HG03520 (cell line): ENCODE measurements around the gene DHX58.

Experiments used
- ATAC-seq: cut with Tn5 transposase; IDR thresholded peaks from one replicate; pipeline ENCODE4 v1.9.1; 2021; ENCODE audit warnings: mild to moderate bottlenecking, moderate library complexity; ENCODE audit not compliant: unreplicated experiment

DHX58 gene

GRCh38 chr17:42056635-42057034 lies 55.9 kb downstream of the DHX58 start:
- ATAC-seq: no peak

DNA sequence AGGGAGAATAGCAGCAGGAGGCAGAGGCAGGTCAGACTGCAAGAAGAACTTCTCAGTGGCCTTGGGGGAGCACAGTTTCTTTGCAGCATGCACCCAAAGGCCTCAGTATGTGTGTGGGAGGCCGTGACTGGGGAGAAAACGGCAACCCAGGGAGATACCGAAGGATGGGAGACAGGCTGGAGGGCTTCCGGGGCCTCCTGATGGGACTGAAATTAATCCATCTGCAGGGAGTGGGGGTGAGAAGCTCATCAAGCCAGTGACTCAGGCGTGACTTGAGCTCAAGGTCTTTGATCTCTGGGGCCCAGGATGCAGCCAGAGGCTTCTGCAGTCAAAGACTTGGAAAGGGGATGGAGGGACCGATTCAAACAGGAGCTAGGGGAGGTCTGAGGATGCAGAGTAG lies 57.0 kb downstream of the DHX58 start:
- no peak for ATAC-seq

DNA sequence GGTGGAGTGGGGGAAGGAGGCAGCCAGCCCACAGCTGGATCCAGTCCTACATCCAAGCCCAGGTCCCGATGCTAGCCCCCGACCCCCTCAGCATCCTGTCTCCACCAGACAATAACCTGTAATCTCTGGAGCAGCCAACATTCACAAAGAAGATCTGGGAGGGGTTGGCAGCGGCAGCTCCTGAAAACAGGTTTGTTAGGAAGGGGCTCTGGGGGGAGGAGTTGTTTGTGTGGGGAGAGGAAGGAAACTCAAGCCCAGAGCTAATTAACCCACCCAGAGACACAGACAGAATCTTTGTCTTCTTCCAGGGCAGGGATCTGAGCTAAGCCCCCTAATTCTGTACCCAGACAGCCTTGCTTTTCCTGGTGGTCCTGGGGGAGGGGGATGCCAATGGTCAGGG lies 57.5 kb downstream of the DHX58 start:
- ATAC-seq: no peak

DNA sequence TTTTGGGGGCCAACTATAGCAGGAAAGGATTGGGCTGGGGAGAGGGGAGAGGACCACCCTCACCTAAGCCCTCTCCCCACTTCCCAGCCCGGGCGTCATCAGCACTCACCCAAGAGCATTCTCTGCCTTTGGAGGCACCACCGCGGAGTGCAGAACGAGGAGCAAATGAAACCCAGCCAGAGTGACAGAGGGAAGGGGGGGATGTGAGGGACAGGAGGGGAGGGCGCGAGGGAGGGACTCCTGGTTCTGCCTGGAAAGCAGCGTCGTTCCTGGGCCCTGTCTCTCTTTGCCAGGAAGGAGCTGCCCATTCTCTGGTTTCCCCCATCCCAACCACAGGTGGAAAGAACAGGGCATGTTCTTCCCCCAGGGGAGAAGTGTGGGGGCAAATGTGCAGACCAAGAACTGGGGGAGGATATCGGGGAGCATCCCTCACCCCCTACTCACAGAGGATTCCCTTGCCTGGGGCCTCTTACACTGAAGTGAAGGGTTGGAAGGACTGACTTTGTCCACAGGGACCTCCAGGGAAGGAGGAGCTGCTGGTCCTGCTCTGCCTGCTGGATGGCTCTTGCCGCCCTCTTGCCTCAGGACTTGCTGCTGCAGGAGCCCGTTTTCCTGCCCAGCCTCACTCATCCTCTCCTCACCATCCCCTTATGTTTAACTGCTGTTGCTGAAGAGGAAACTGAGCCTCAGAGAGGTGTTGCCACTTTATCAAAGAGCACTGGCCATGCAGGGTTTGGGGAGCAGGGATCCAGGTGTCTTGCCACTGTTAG lies 58.6 kb downstream of the DHX58 start:
- ATAC-seq: no peak

- no peak for ATAC-seq
These were observed 60.1 kb downstream of the DHX58 start for GRCh38 chr17:42052346-42052877.

- no peak for ATAC-seq
These were observed 60.9 kb downstream of the DHX58 start for GRCh38 chr17:42051645-42052044.
